Left kidney (tissue), 8 donors: ENCODE measurements around the gene PEX5. TPM values are rescaled to one million over a fixed set of nuclear protein-coding genes. Genes with fewer than 3 reads are reported as not detected.

ENCODE experiments used
- DNase-seq: peaks from one replicate; pipeline ENCODE4 v3.0.0-alpha.2; 2013
- long read RNA-seq, 8 donors: transcript quantifications; one replicate each; lab custom pipeline, GENCODE V29; 2026
- polyA plus RNA-seq: library from polyadenylated mRNA; unstranded; fragments of 120-200 nt; gene quantifications from one replicate; pipeline ENCODE4 v1.2.1, GENCODE V29; 2013; ENCODE audit not compliant: insufficient read length

Gene PEX5
- 50.7 TPM for polyA plus RNA-seq
- long read RNA-seq, donor 1, partial matches to known transcripts = 0 of 4 reads
- long read RNA-seq, donor 1, other reads (novel, unspliced or antisense) = 0 of 4 reads
- long read RNA-seq, donor 2, partial matches to known transcripts = 0 of 3 reads
- long read RNA-seq, donor 2, other reads (novel, unspliced or antisense) = 0 of 3 reads
- long read RNA-seq, donor 3, partial matches to known transcripts = 0 of 1 reads
- long read RNA-seq, donor 3, other reads (novel, unspliced or antisense) = 0 of 1 reads
- long read RNA-seq, donor 4 = 0 reads
- long read RNA-seq, donor 5, partial matches to known transcripts = 0 of 1 reads
- long read RNA-seq, donor 5, other reads (novel, unspliced or antisense) = 0 of 1 reads
- long read RNA-seq, donor 6, partial matches to known transcripts = 0 of 2 reads
- long read RNA-seq, donor 6, other reads (novel, unspliced or antisense) = 0 of 2 reads
- long read RNA-seq, donor 7, partial matches to known transcripts = 21 of 24 reads
- long read RNA-seq, donor 7, other reads (novel, unspliced or antisense) = 0 of 24 reads
- long read RNA-seq, donor 8, partial matches to known transcripts = 9 of 11 reads
- long read RNA-seq, donor 8, other reads (novel, unspliced or antisense) = 0 of 11 reads

DNA sequence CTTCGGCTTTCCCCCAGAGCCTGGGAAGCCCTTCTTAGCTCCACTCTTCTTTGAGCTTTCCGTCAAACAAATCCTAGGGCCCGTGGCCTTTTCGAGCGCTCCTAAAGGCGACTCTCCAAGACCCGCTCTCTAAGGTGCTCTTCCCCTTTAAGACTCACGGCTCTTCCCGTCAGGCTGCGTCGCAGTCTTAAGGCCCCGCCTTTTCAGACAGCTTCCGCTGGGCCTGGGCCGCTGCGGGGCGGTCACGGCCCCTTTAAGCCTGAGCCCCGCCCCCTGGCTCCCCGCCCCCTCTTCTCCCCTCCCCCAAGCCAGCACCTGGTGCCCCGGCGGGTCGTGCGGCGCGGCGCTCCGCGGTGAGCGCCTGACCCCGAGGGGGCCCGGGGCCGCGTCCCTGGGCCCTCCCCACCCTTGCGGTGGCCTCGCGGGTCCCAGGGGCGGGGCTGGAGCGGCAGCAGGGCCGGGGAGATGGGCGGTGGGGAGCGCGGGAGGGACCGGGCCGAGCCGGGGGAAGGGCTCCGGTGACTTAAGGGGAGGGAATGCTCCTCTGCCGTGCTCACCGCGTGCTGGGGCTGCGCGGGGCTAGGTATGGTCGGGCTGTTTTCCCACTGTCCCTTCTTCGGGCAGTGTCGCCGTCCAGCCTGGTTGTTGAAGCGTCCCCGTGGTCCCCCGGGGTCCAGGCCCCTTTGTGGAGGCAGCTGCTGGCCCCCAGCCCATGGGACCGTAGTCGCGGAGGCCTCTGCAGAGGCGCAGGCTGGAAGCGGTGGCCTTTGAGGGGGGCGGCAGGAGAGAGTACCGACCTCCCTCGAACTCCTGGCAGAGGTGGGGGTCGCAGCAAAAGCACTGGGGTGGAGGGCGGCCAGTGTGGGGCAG, at the start of gene PEX5:
Gene PEX5, plus strand, starts transcription at position 289 of the 870 bp plus-strand sequence. CDS start 692 bp downstream, outside the sequence.
- peak; percentile 92 for DNase-seq

DNA sequence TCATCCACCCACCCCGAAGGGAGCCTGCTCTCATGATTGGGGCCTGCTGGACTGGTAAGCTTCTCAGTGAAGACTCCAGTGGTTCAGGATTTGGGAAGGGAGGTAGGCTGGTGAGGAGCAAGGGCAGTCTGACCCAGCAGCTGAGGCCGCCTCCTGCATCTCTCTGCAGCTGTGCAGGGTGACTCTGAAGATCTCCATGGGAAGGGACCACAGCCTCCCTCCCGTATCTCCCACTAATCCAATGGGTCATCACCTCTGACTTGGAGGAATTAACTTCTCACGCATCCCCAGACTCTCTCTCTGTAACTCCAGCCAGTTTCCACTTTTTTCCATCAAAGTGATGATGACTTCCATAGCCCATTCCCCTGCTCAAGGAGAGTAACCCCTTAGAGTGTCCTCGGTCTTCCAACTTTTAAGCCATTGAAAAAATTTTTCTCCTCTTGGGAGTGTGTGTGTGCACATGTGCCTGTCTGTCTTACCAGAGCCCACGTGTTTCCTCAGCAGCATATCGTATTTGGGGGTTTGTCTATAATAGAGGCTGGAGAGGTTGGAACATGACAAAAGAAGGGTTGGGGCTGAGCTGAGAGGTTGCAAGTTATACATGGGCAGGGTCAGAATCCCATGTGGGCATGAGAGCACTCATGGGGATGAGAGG, 48.0 kb upstream of the PEX5 start:
- no peak for DNase-seq

DNA sequence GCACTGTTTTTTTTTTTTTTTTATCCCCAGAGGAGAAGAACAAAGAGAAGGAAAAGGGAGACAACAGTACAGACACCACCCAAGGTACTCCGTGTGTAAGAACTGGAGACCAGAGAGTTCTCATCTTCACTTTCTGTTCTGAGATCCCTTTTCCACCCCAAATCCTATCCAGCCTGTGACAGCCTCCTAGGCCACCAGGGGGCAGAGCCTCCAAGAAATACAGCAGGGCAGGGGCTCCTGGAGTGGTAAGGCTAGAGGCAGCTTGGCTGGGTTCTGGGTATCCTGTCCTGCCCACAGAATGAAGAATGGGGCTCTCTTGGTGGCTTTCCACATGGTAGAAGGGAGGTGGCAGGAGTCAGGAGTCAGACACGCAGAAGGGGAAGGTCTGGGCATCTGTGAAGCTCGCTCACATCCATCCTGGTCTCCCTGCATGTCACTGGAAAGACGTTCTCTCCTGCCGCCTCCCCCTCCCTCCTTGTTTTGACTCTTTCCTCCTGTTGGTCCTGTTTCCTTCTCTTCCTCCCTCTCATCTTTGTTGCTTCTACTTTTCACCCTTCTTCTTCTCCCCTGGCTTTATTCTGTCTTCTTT, 47.3 kb upstream of the PEX5 start:
- DNase-seq = no peak

DNA sequence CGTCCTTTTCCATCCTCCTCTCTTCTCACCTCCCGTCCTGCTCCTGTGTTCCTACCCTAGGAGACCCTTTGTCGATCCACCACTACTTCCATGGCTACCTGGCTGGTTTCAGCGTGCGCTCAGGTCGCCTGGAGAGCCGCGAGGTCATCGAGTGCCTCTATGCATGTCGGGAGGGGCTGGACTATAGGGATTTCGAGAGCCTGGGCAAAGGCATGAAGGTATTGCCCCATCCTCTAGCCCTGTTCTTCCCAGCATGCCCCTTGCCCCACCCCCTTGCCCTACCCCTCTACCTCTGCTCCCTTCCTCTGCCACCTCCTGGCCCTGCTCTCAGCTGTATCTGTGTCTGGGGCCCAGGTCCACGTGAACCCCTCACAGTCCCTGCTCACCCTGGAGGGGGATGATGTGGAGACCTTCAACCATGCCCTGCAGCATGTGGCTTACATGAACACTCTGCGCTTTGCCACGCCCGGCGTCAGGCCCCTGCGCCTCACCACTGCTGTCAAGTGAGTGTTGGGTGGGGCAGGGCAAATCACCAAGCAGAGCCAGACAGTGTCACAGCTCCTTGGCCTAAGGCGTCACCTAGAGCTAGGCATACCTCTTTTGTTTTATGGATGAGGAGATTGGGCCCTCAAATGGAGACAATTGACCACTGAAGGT, 46.5 kb upstream of the PEX5 start:
- DNase-seq = no peak

DNA sequence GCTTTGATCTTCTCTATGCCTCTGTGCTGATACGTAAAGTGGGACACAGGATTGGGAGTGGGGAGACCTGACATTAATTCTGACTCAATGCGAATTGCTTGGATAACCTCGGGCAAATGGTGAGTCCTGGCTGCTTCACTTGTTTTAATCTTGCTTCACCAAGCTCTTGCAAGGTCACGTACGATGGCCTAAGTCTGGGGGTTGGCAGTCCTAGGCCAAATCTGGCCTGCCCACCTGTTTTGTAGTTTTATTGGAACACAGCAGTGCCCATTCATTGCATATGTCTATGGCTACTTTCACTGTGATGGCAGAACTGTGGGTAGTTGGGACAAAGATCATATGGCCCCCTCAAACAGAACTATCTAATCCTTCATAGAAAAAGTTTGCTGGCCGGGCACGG, 45.9 kb upstream of the PEX5 start:
- DNase-seq = no peak

DNA sequence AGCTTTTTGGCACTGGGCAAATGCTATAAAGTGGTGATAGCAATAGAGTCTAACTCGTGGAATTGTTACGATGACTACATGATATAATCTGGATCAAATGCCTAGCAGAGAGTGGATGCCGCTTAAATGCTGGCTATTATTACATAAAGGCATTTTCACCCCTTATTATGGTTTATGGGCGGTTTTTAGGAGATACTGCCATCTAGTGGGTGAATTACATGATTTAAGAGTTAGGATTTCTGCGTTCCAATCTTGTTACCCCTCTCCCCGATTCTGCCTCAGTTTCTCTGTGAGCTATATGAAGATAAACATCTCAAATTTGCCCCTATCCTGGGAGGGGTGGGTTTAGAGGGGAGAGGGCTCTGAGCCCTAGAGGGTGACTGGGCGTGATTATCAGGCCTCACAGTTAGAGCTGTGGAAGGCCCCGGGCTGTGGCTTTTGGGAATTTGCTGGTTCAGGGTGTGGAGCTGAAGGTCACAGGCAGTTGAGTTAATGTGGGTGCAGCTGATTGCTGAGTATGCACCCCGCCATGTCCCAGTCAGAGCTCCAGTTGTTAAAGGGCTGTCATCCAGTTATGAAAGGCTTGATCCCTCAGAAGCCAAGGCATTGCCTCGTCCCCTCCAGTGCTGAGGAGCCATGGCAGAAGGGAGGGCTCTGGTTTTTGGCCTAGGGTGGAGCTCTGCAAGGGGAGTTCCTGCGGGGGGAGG, 44.9 kb upstream of the PEX5 start:
- no peak for DNase-seq

DNA sequence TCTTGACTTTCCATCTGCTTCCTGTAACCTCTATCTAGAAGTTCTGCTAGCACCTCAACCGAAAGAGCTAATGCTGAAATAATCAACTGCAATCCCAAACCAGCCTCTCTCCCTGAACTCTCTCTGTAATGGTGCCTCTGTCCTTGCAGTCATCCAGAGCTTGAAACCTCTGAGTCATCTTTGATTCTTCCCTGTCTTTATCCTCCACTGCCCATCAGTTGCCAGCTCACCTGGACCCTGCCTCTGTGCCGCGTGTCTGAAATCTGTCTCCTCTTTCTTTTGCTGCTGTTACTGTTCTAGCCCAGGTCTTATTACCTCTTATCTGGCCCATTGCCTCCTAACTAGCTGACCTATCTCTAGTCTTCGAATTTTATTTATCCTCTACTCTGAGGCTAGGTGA, 43.8 kb upstream of the PEX5 start:
- DNase-seq = no peak

DNA sequence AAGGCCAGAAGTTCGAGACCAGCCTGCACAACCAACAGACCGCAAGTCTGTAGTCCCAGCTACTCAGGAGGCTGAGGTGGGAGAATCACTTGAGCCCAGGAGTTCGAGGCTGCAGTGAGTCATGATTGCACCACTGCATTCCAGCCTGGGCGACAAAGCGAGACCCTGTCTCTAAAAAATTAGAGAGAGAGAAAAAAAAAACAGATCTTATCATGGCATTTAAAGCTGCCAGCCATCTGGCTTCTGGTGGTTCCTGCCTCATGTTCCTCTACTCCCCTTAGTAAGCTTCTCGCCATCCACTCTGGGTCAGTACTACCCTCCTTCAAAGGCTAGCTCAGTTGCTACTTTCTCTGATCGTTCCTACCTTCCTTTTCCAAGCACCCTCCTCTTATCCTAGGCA, 43.3 kb upstream of the PEX5 start:
- no peak for DNase-seq

DNA sequence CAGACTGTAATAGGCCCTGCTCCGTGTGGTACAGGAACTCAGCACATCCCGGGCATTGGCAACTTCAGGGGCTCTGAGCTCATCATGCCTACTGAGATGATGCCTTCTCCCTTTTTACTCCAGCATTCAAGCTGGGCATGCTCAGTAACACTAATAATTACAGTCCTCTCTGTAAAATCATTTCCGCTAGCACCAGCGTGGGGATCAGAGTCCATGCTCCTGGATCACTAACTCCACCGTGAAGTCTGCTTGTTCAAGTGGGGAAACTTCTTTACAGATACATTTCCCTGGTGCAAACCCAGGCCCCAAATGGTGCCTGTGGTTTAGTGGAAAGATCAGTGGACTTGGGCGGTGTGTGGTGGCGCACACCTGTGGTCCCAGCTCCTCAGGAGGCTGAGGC, 42.6 kb upstream of the PEX5 start:
- no peak for DNase-seq

DNA sequence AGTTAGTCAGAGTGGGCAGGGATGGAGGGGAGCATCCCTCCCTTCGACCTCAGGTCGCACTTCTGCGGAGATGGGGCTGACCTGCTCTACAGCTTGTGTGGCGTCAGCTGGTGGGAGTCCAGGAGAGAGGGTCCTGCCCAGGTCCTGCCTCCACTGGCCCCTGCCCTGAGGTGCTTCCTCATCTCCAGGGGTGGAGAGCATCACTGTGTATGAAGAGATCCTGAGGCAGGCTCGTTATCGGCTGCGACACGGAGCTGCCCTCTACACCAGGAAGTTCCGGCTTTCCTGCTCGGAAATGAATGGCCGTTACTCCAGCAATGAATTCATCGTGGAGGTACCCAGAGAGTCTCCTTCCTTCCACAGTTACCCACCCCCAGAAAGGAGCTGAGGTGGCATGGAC, 39.1 kb upstream of the PEX5 start:
- DNase-seq = no peak

DNA sequence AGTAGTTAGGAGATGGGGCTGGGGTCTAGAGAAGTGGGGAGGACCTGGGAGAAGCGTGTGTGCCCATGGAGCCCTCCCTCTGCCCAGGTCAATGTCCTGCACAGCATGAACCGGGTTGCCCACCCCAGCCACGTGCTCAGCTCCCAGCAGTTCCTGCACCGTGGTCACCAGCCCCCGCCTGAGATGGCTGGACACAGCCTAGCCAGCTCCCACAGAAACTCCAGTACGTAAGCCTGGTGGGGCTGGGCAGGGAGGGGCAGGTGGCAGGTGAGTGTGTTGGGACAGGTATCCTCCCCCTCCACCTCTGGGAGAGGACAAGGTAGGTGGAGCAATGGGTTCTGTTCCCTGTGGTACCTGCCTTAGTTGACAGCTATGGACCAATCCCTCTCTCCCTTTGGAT, 38.6 kb upstream of the PEX5 start:
- no peak for DNase-seq

DNA sequence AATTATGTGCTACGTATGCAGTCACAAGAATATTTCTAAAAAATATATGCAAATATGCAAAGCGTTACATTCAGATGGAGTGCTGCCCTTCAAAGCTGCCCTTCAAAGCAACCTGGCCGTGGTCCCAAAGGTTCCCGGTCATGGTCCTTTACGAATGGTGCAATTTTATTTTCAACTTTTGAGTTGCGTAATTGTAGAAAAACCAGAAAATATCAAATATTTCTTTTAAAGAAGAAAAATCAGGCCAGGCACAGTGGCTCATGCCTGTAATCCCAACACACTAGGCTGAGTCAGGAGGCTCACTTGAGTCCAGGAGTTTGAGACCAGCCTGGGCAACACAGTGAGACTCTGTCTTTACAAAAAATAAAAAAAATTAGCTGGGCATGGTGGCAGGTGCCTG, 38.0 kb upstream of the PEX5 start:
- no peak for DNase-seq

DNA sequence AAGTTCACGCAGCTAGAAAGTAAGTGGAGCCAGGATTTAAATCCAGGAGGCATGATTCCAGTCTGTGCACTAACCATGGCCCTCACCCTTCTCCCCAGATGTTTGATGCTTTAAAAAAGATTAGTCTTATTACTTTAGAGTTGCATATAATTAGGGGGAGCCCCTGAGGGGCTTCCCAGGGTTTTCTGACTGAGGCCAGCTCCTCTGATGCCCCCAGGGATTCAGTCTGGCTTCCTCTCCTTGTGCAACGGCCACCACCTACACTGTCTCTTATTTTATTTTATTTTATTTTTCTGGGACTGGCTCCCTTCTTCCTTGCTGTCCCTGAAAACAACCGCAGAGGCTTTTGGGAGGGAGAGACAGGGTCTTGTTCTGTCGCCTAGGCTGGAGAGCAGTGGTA, 36.7 kb upstream of the PEX5 start:
- no peak for DNase-seq

DNA sequence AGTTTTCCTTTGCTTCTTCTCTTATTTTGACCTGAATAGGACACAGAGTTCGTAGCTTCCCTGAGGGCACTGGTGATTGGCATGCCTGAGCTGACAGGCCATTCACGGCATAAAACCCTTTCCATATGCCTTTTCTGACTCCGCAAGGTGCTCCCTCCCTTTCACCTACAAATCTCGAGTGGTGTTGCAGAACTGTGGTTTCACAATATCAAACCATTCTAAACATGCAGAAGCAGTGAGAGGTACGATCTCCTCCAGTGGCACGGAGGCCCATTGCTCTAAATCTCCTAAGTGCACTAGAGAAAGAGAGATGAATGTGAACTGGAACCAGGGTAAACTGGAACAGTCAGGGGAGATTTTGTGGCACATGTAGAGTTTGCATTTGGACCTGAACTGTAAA, 35.4 kb upstream of the PEX5 start:
- no peak for DNase-seq

DNA sequence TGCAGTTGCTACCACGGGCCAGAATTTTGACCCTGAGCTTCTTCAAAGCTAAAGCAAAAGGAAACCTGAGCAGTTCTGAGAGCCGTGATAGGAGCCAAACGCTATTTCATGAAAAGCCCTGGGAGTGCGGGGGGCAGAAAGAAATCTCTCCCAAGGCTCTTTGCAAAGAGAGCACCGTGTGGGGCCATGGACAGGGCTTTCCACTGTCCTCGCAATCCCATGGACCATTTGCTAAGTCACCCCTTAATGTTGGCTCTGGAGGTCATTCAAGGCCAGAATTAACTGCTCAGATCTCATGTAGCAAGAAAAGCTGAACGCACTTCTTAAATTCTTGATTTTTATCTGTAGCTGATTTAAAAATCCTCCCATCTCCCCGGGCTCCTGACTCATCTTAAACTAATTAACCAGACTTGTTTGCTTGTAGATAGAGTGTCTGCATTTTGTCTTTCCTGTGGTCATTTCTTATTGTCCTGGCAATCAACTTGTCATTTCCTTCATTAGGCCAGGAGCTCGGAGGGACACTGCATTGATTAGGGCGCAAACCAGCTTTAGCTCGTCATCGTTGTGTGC, 34.5 kb upstream of the PEX5 start:
- DNase-seq = no peak

DNA sequence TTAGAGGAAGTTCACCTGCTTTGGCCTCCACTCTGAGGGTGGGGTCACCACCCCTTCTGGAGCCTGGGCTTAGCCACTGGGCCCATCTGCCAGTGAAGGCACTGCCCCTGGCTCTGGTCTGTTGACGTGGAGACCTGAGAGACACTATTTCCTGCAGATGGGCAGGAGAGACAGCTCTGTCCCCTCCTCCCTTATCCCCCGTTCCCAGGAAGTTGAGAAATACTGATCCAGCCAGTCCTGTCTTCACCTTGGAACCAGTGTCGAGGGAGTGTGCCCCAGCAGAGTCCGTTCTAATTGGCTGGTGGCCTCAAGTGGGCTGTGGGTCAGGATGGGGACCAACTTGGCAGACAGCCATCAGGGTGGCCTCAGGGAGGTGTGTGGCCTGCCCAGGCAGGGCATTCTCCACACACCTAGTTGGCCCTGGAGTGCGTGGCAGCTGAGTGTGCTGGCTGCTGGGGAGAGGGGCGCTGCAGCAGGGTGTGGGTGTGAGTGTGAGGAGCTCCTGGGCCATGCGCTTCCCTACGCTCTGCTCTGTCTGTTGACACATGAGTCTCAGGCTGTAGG, 33.9 kb upstream of the PEX5 start:
- no peak for DNase-seq

DNA sequence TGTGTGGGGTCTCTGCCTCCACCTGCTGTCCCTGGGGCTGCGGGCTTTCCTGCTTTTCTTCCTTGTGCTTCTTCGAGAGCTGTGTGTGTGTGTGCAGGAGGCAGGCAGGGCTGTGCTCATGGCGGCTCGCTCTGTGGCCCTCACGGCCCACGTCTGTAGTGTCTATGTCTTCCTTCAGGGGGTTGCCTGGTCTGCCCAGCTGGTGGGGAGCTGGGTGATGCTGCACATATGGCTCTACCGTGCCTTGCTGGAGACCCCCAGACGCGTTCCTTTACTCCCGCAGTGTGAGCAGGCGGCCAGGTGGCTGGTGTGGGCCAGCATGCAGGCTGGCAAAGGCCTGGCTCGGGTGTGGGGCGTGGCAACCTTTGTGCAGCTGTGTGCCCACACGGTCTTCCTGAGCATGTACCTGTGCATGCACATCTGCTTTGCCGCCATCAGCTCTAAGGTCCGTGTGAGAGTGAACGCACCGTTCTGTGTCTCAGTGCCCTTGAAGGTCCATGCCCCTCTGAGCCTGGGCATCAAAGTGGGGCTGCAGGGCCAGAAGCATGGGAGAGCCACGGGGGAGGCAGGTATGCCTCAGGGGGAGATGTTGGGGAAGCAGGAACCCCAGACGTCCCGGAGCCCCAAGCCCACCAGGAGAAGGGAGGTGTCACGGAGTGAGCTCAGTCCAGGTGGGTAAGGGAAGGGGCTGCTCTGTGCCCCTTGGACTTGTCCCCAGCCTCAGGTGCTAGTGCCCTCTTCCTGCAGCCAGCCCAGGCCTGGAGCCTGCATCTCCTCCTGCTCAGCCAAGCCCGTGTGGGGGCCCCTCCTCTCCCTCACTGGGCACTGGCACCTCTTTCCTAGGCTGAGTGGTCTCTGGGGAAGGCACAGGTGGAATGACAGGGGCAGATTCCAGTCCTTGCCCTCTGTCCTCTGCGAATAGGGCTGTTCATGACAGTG, 33.0 kb upstream of the PEX5 start:
- DNase-seq = no peak

DNA sequence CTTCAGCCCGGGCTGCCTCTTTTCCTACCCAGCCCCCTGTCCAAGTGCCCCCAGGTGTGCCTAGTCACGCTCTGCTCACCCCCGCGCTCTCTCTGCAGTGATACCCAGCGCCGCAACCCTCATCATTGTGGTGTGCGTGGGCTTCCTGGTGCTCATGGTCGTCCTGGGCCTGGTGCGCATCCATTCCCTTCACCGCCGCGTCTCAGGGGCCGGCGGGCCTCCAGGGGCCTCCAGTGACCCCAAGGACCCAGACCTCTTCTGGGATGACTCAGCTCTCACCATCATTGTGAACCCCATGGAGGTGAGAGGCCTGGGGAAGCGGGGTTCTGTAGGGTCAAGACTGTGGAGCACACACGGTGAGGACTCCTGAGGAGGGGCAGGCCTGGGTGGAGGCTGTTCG, 32.1 kb upstream of the PEX5 start:
- no peak for DNase-seq
